HEK293 (cell line): ENCODE data around the gene CORO6.

ENCODE experiments used
- CTCF ChIP-seq: fragments of 450-650 bp; formaldehyde crosslinking; IDR thresholded peaks from 2 replicates; pipeline ENCODE4 v1.5.1; 2016; ENCODE audit warnings: missing biosample characterization, missing genetic modification characterization
- REST ChIP-seq: fragments of 450-650 bp; formaldehyde crosslinking; IDR thresholded peaks from 2 replicates; pipeline ENCODE4 v1.5.1; 2016; ENCODE audit warnings: missing biosample characterization, missing genetic modification characterization
- ZBTB17 ChIP-seq: fragments of 450-650 bp; formaldehyde crosslinking; IDR thresholded peaks from 2 replicates; pipeline ENCODE4 v1.5.1; 2016; ENCODE audit warnings: missing biosample characterization, missing genetic modification characterization
- ZNF239 ChIP-seq: fragments of 450-650 bp; formaldehyde crosslinking; IDR thresholded peaks from 2 replicates; pipeline ENCODE4 v1.5.1; 2016; ENCODE audit warnings: missing biosample characterization, missing genetic modification characterization
- ZNF274 ChIP-seq, 2 experiments: fragments of 200-500 bp in 1 of 2; fragments of 450-650 bp in 1 of 2; sonication (Bioruptor generic) in 1 of 2; formaldehyde crosslinking in 1 of 2; IDR thresholded peaks; 2 replicates each; pipeline versions ENCODE4 v1.5.1 to v1.6.1; 2014 to 2016; ENCODE audit warnings: borderline replicate concordance in 1 of 2, inconsistent platforms in 1 of 2, low read length in 1 of 2, missing biosample characterization in 1 of 2, missing genetic modification characterization in 1 of 2
- ZNF324 ChIP-seq: fragments of 450-650 bp; formaldehyde crosslinking; IDR thresholded peaks from 2 replicates; pipeline ENCODE4 v1.5.1; 2016; ENCODE audit warnings: missing biosample characterization, missing genetic modification characterization
- ZNF639 ChIP-seq: fragments of 450-650 bp; formaldehyde crosslinking; IDR thresholded peaks from 2 replicates; pipeline ENCODE4 v1.5.1; 2016; ENCODE audit warnings: missing biosample characterization, missing genetic modification characterization
- ZNF747 ChIP-seq: fragments of 450-650 bp; formaldehyde crosslinking; IDR thresholded peaks from 2 replicates; pipeline ENCODE4 v1.5.1; 2016; ENCODE audit warnings: missing biosample characterization, missing genetic modification characterization
- ZNF768 ChIP-seq: fragments of 450-650 bp; formaldehyde crosslinking; IDR thresholded peaks from 2 replicates; pipeline ENCODE4 v1.5.1; 2018; ENCODE audit warnings: missing biosample characterization, mild to moderate bottlenecking, missing genetic modification characterization

- TF ChIP-seq ZNF747 (tag by site-specific recombination) (no peak), CTCF (tag by site-specific recombination) (no peak), ZNF274 (IDR thresholded peaks at IDR 0.05; ENCODE audit: low read length) (no peak), ZNF274 (tag by site-specific recombination; IDR thresholded peaks at IDR 0.05; ENCODE audit: borderline replicate concordance) (no peak), ZNF239 (tag by site-specific recombination) (no peak), ZNF768 (tag by site-specific recombination) (no peak), ZBTB17 (tag by site-specific recombination) (no peak), ZNF639 (tag by site-specific recombination) (no peak), ZNF324 (tag by site-specific recombination) (no peak), REST (tag by site-specific recombination) (no peak)
Observed at GRCh38 chr17:29607557-29608195, 15.0 kb downstream of the CORO6 start.
